AG04450 (cell line): ENCODE measurements around the gene IGF2BP3. TPM values are rescaled to one million over a fixed set of nuclear protein-coding genes. Genes with fewer than 3 reads are reported as not detected.

Experiments
- CTCF ChIA-PET: fragments of 300-600, 350-600 bp; formaldehyde crosslinking; extraction: SDS; loops from one replicate; lab custom pipeline; 2022; ENCODE audit warnings: antibody characterized with exemption, inconsistent platforms; lab: Charles Lee
- POLR2A ChIA-PET: fragments of 350-600 bp; formaldehyde crosslinking; extraction: SDS; loops from one replicate; lab custom pipeline; 2021; ENCODE audit warnings: antibody characterized with exemption, inconsistent platforms; lab: Yijun Ruan, JAX
- DNase-seq: peaks from one replicate; pipeline ENCODE4 v3.0.0-alpha.2; 2011; ENCODE audit warnings: low read depth, low spot score
- H3K27ac ChIP-seq: one replicate; pipeline ENCODE4 v1.5.1; 2012; ENCODE audit warnings: low read depth, low read length, control low read depth
- H3K27me3 ChIP-seq: one replicate; pipeline ENCODE4 v1.6.0; 2012; ENCODE audit warnings: low read length; ENCODE audit not compliant: control insufficient read depth, insufficient read depth
- H3K4me3 ChIP-seq: 2 replicates; pipeline ENCODE4 v1.5.1; 2011; ENCODE audit warnings: mild to moderate bottlenecking, low read depth, low read length, control low read depth
- H3K9me3 ChIP-seq: 2 replicates; pipeline ENCODE4 v1.5.1; 2012; ENCODE audit warnings: low read length; ENCODE audit not compliant: control insufficient read depth, insufficient read depth
- CTCF ChIP-seq: IDR thresholded peaks from 2 replicates; pipeline ENCODE4 v1.5.1; 2011; ENCODE audit warnings: low read depth, low read length, control low read depth, inconsistent platforms
- polyA plus RNA-seq: library from polyadenylated mRNA; depleted of rRNA; stranded (reverse); fragments of >200 nt; gene quantifications from 2 replicates; pipeline ENCODE4 v1.2.3, GENCODE V29; 2011

IGF2BP3 gene
- polyA plus RNA-seq, 1 experiment, result 98.2 TPM

DNA sequence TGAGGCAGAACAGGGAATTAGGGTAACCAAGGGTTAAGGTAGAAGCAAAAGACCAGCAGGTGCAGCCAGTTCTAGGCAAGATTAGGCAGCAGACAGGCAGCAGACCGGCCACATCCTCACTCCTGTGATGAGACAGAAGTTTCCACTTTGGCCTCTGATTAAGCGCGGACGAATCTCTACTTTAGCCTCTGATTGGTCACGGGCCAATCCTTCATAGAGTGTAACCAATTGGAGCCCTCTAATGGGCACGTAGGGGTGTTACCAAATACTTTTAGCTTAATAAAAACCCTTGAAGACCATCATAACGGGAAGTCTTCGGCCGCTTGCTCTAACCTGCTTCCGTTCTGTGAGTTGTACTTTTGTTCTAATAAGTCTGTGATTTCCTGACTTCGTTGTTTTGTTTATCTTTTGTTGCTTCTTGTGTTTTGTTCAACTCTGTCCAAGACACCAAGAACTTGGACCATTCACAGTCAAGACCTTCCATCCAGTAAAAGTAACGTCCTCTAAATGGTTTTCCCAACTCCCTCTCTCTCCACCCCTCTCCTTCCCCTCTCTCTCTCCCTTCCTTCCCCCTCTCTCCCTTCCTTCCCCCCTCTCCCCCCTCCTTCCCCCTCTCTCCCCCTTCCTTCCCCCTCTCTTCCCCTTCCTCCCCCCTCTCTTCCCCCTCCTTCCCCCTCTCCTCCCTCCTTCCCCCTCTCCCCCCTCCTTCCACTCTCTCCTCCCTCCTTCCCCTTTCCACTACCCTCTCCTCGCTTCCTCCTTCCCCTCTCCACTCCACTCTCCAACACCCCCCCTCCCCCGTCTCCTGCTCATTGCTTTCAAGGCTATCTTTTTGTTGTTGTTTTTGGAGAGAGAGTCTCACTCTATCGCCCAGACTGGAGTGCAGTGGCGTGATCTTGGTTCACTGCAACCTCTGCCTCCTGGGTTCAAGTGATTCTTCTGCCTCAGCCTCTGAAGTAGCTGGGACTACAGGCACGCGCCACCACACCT is 184.3 kb downstream of the IGF2BP3 start:
- ChIA-PET POLR2A (no interaction called here), CTCF (interaction anchor here (3.4 kb wide), 1 partner anchor 13 kb away, joined by 15 read pairs; no protein-coding TSS in a partner anchor)
- Histone ChIP-seq H3K4me3 (no peak overlapping the region), H3K9me3 (no peaks in the 10 kb centered on the region), H3K27me3 (no peaks in the 10 kb centered on the region), H3K27ac (no peak overlapping the region)
- no peak for DNase-seq
- TF ChIP-seq CTCF, result no peak

DNA sequence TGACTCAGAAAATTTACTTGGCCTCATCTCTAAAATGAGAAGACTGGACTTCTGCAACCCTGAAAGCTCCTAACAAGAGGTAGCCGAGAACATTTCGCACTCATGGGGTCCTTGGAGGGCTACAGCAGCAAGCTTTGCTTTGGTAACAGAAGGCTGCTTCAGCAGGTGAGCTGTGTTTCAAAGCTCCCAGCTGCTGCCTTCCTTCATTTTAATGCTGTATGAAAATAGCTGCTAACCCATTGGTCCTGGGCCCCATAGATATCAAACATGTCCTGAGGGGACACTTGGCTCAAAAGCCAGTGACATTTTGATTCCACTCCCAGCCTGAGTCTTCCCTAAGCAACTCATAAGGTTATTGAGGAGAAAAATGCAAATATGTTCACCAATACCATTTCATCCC is 185.4 kb downstream of the IGF2BP3 start:
- no peaks in the 10 kb centered on the region for H3K27me3 ChIP-seq
- TF ChIP-seq CTCF, result no peak
- H3K4me3 ChIP-seq, result no peak overlapping the region
- DNase-seq, result no peak
- no peak overlapping the region for H3K27ac ChIP-seq
- CTCF ChIA-PET, result interaction anchor here (0.9 to 3.4 kb wide), 3 partner anchors 9 to 23 kb away, joined by 3 to 15 read pairs (median 3); no protein-coding TSS in a partner anchor
- POLR2A ChIA-PET, result interaction anchor here (0.6 kb wide), 1 partner anchor 235 kb away, joined by 5 read pairs; no protein-coding TSS in a partner anchor
- no peaks in the 10 kb centered on the region for H3K9me3 ChIP-seq

- H3K27ac ChIP-seq, result no peak overlapping the region
- ChIA-PET POLR2A (no interaction called here), CTCF (interaction anchor here (0.6 to 4.2 kb wide), 2 partner anchors 10 to 100 kb away, joined by 6 to 25 read pairs; no protein-coding TSS in a partner anchor)
- no peaks in the 10 kb centered on the region for H3K9me3 ChIP-seq
- DNase-seq, result no peak
- no peaks in the 10 kb centered on the region for H3K27me3 ChIP-seq
- no peak overlapping the region for H3K4me3 ChIP-seq
- TF ChIP-seq CTCF, result no peak
Observed at GRCh38 chr7:23283086-23283485, 187.2 kb downstream of the IGF2BP3 start.

DNA sequence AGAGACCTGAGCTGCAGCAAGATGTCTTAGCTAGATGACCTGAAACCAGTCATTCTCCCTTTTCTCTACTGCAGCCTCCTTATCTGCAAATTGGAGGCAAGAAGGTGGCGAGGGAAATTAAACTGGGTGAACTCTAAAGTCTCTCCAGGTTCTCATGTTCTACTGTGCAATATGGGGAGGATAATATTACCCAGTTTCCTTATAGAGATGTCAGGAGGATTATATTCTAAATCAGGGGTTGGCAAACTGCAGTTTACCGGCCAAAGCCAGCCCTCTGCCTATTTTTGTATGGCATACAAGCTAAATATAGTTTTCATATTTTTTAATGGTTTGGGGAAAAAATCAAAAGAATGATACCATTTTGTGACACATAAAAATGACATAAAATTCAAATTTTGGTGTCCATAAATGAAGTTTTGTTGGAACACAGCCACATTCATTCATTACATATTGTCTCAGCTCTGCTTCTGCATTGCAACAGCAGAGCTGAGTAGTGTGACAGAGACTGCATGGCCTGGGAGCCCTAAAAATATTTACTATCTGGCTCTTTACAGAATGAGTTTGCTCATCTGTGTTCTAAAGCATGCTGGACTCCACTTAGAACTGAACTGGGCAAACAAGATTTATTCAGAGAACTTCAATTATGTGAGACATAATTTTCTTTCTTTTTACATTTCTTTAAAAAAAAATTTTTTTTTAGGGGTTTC is 190.3 kb downstream of the IGF2BP3 start:
- no peak for TF ChIP-seq CTCF
- Histone ChIP-seq H3K4me3 (no peak overlapping the region), H3K9me3 (no peaks in the 10 kb centered on the region), H3K27ac (no peak overlapping the region), H3K27me3 (no peaks in the 10 kb centered on the region)
- ChIA-PET CTCF (interaction anchor here (0.6 to 4.2 kb wide), 5 partner anchors 7 to 268 kb away, joined by 3 to 25 read pairs (median 5); no protein-coding TSS in a partner anchor), POLR2A (no interaction called here)
- no peak for DNase-seq
